ENCODE measurements around the gene ARHGEF25.

Gene ARHGEF25

GRCh38 chr12:57611108-57611826 lies at the start of gene ARHGEF25:
Gene ARHGEF25 (plus strand): TSS chr12:57611435. CDS start chr12:57611895, 460 bp downstream.
- Histone ChIP-seq H3K9ac (ENCODE audit: low read length) (no peak within 1 kb of the TSS), H3K4me3 (ENCODE audit: insufficient read depth, low read length, poor library complexity, severe bottlenecking) (no peak within 1 kb of the TSS), H3F3A (ENCODE audit: insufficient read depth) (no peaks in the 10 kb centered on the region), H2AFZ (ENCODE audit: low read depth, low read length, severe bottlenecking) (no peak within 1 kb of the TSS), H3K9me2 (replicated peaks; ENCODE audit: insufficient read depth, low read length) (no peaks in the 10 kb centered on the region), H3K27me3 (ENCODE audit: low read length) (no peaks in the 10 kb centered on the region), H3K4me2 (ENCODE audit: low read depth, low read length, poor library complexity, severe bottlenecking) (no peak within 1 kb of the TSS), H3K27ac (ENCODE audit: low read depth, low read length) (no peak within 1 kb of the TSS), H3K79me2 (ENCODE audit: insufficient read depth, low read length) (no peaks in the 10 kb centered on the region), H4K20me1 (ENCODE audit: low read depth, low read length) (no peaks in the 10 kb centered on the region), H3K9me3 (ENCODE audit: insufficient read depth, low read length) (no peaks in the 10 kb centered on the region), H3K36me3 (ENCODE audit: low read length) (no peaks in the 10 kb centered on the region)
- no peak for TF ChIP-seq CTCF (IDR thresholded peaks at IDR 0.05; ENCODE audit: insufficient read depth, low read length, poor library complexity, severe bottlenecking)
- no peak for TF ChIP-seq EZH2phosphoT487 (conservative IDR thresholded peaks at IDR 0.05; ENCODE audit: low read length)

- H2AFZ ChIP-seq (ENCODE audit: low read depth, low read length, severe bottlenecking): no peak overlapping the region
- TF ChIP-seq EZH2phosphoT487 (conservative IDR thresholded peaks at IDR 0.05; ENCODE audit: low read length) (no peak), CTCF (IDR thresholded peaks at IDR 0.05; ENCODE audit: insufficient read depth, low read length, poor library complexity, severe bottlenecking) (no peak)
- H3K9me3 ChIP-seq (ENCODE audit: insufficient read depth, low read length): no peaks in the 10 kb centered on the region
- H3K27ac ChIP-seq (ENCODE audit: low read depth, low read length): no peak overlapping the region
- no peaks in the 10 kb centered on the region for H3F3A ChIP-seq (ENCODE audit: insufficient read depth)
- H3K9ac ChIP-seq (ENCODE audit: low read length): no peak overlapping the region
- H4K20me1 ChIP-seq (ENCODE audit: low read depth, low read length): no peaks in the 10 kb centered on the region
- no peaks in the 10 kb centered on the region for H3K36me3 ChIP-seq (ENCODE audit: low read length)
- H3K27me3 ChIP-seq (ENCODE audit: low read length): no peaks in the 10 kb centered on the region
- H3K79me2 ChIP-seq (ENCODE audit: insufficient read depth, low read length): no peaks in the 10 kb centered on the region
- H3K4me2 ChIP-seq (ENCODE audit: low read depth, low read length, poor library complexity, severe bottlenecking): no peak overlapping the region
- no peak overlapping the region for H3K4me3 ChIP-seq (ENCODE audit: insufficient read depth, low read length, poor library complexity, severe bottlenecking)
- H3K9me2 ChIP-seq (replicated peaks; ENCODE audit: insufficient read depth, low read length): no peaks in the 10 kb centered on the region
Measured at GRCh38 chr12:57563358-57563757, 47.9 kb upstream of the ARHGEF25 start.

GRCh38 chr12:57564178-57564740 lies 47.0 kb upstream of the ARHGEF25 start:
- Histone ChIP-seq H3K36me3 (ENCODE audit: low read length) (no peaks in the 10 kb centered on the region), H3K4me3 (ENCODE audit: insufficient read depth, low read length, poor library complexity, severe bottlenecking) (no peak overlapping the region), H3K27me3 (ENCODE audit: low read length) (no peaks in the 10 kb centered on the region), H3K79me2 (ENCODE audit: insufficient read depth, low read length) (no peaks in the 10 kb centered on the region), H3K9me2 (replicated peaks; ENCODE audit: insufficient read depth, low read length) (no peaks in the 10 kb centered on the region), H3K9ac (ENCODE audit: low read length) (no peak overlapping the region), H2AFZ (ENCODE audit: low read depth, low read length, severe bottlenecking) (no peak overlapping the region), H4K20me1 (ENCODE audit: low read depth, low read length) (no peaks in the 10 kb centered on the region), H3K4me2 (ENCODE audit: low read depth, low read length, poor library complexity, severe bottlenecking) (no peak overlapping the region), H3K27ac (ENCODE audit: low read depth, low read length) (no peak overlapping the region), H3F3A (ENCODE audit: insufficient read depth) (no peaks in the 10 kb centered on the region), H3K9me3 (ENCODE audit: insufficient read depth, low read length) (no peaks in the 10 kb centered on the region)
- no peak for TF ChIP-seq CTCF (IDR thresholded peaks at IDR 0.05; ENCODE audit: insufficient read depth, low read length, poor library complexity, severe bottlenecking)
- TF ChIP-seq EZH2phosphoT487 (conservative IDR thresholded peaks at IDR 0.05; ENCODE audit: low read length): no peak
